ENCODE measurements around the gene AP1G2. TPM values are rescaled to one million over a fixed set of nuclear protein-coding genes. Genes with fewer than 3 reads are reported as not detected.

AP1G2 gene
- total and polyA plus RNA-seq, 2 of the 13 experiments (the other 11 are each of a cell fraction or from before 2014, with no cell fraction given): 96.9 to 611 TPM

DNA sequence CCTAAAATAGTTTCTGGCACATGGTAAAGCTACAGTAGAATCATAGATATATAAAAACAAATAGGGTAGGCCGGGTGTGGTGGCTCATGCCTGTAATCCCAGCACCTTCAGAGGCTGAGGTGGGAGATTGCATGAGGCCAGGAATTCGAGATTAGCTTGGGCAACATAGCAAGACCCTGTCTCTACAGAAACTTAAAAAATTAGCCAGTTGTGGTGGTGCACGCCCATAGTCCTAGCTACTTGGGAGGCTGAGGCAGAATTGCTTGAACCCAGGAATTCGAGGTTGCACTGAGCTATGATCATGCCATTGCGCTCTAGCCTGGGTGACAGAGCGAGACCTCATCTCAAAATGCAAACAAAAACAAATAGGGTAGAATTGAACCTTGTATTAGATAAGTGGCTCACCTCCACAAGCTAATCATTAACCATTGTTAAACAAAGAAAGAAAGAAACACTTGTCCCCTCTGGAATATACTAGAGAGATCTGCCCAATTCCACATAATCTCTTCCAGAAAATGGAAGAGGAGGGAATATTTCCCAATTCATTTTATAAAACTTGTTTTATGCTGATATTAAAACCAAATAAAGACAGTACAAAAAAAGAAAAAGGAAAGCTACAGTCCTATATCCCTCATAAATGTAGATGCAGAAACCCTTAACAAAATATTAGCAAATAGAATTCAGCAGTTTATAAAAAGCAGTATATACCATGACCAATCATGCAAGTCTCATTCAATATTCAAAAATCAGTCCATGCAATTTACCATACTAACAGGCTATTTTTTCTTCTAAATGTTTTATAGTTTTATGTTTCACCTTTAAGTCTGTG lies 45.9 kb upstream of the AP1G2 start (continued):
- TF ChIP-seq, protein P1, sequence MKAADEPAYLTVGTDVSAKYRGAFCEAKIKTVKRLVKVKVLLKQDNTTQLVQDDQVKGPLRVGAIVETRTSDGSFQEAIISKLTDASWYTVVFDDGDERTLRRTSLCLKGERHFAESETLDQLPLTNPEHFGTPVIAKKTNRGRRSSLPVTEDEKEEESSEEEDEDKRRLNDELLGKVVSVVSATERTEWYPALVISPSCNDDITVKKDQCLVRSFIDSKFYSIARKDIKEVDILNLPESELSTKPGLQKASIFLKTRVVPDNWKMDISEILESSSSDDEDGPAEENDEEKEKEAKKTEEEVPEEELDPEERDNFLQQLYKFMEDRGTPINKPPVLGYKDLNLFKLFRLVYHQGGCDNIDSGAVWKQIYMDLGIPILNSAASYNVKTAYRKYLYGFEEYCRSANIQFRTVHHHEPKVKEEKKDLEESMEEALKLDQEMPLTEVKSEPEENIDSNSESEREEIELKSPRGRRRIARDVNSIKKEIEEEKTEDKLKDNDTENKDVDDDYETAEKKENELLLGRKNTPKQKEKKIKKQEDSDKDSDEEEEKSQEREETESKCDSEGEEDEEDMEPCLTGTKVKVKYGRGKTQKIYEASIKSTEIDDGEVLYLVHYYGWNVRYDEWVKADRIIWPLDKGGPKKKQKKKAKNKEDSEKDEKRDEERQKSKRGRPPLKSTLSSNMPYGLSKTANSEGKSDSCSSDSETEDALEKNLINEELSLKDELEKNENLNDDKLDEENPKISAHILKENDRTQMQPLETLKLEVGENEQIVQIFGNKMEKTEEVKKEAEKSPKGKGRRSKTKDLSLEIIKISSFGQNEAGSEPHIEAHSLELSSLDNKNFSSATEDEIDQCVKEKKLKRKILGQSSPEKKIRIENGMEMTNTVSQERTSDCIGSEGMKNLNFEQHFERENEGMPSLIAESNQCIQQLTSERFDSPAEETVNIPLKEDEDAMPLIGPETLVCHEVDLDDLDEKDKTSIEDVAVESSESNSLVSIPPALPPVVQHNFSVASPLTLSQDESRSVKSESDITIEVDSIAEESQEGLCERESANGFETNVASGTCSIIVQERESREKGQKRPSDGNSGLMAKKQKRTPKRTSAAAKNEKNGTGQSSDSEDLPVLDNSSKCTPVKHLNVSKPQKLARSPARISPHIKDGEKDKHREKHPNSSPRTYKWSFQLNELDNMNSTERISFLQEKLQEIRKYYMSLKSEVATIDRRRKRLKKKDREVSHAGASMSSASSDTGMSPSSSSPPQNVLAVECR (CRISPR knock-in tag; IDR thresholded peaks at IDR 0.05; ENCODE audit: borderline replicate concordance): peak; percentile 49; the same call in 1 of the 2 replicates
- TF ChIP-seq ZNF382 (CRISPR knock-in tag; IDR thresholded peaks at IDR 0.05; ENCODE audit: borderline replicate concordance): no peak
- no peak for TF ChIP-seq ZNF781 (CRISPR knock-in tag; IDR thresholded peaks at IDR 0.05; ENCODE audit: borderline replicate concordance, not compliant biosample characterization)
- TF ChIP-seq ZNF484 (CRISPR knock-in tag; IDR thresholded peaks at IDR 0.05; ENCODE audit: borderline replicate concordance, low read depth): no peak
- peak; percentile 100 for TF ChIP-seq RCOR2 (CRISPR knock-in tag; IDR thresholded peaks at IDR 0.05)
- TF ChIP-seq RFXAP (CRISPR knock-in tag; IDR thresholded peaks at IDR 0.05; ENCODE audit: borderline replicate concordance): no peak; the same call in 1 of the 2 replicates
- TF ChIP-seq, protein P2, sequence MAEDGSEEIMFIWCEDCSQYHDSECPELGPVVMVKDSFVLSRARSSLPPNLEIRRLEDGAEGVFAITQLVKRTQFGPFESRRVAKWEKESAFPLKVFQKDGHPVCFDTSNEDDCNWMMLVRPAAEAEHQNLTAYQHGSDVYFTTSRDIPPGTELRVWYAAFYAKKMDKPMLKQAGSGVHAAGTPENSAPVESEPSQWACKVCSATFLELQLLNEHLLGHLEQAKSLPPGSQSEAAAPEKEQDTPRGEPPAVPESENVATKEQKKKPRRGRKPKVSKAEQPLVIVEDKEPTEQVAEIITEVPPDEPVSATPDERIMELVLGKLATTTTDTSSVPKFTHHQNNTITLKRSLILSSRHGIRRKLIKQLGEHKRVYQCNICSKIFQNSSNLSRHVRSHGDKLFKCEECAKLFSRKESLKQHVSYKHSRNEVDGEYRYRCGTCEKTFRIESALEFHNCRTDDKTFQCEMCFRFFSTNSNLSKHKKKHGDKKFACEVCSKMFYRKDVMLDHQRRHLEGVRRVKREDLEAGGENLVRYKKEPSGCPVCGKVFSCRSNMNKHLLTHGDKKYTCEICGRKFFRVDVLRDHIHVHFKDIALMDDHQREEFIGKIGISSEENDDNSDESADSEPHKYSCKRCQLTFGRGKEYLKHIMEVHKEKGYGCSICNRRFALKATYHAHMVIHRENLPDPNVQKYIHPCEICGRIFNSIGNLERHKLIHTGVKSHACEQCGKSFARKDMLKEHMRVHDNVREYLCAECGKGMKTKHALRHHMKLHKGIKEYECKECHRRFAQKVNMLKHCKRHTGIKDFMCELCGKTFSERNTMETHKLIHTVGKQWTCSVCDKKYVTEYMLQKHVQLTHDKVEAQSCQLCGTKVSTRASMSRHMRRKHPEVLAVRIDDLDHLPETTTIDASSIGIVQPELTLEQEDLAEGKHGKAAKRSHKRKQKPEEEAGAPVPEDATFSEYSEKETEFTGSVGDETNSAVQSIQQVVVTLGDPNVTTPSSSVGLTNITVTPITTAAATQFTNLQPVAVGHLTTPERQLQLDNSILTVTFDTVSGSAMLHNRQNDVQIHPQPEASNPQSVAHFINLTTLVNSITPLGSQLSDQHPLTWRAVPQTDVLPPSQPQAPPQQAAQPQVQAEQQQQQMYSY (CRISPR knock-in tag; IDR thresholded peaks at IDR 0.05): peak; percentile 45; the same call in 1 of the 2 replicates
- TF ChIP-seq, protein P3, sequence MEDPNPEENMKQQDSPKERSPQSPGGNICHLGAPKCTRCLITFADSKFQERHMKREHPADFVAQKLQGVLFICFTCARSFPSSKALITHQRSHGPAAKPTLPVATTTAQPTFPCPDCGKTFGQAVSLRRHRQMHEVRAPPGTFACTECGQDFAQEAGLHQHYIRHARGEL (CRISPR knock-in tag; IDR thresholded peaks at IDR 0.05): no peak
- no peak for TF ChIP-seq ZNF660 (CRISPR knock-in tag; IDR thresholded peaks at IDR 0.05; ENCODE audit: borderline replicate concordance, low read depth)
- peak; percentile 97 for TF ChIP-seq ZKSCAN8 (CRISPR knock-in tag; IDR thresholded peaks at IDR 0.05; ENCODE audit: borderline replicate concordance)
- TF ChIP-seq, protein P4, sequence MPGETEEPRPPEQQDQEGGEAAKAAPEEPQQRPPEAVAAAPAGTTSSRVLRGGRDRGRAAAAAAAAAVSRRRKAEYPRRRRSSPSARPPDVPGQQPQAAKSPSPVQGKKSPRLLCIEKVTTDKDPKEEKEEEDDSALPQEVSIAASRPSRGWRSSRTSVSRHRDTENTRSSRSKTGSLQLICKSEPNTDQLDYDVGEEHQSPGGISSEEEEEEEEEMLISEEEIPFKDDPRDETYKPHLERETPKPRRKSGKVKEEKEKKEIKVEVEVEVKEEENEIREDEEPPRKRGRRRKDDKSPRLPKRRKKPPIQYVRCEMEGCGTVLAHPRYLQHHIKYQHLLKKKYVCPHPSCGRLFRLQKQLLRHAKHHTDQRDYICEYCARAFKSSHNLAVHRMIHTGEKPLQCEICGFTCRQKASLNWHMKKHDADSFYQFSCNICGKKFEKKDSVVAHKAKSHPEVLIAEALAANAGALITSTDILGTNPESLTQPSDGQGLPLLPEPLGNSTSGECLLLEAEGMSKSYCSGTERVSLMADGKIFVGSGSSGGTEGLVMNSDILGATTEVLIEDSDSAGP (CRISPR knock-in tag; IDR thresholded peaks at IDR 0.05; ENCODE audit: borderline replicate concordance): peak; percentile 62
- TF ChIP-seq GATAD2A (CRISPR knock-in tag; IDR thresholded peaks at IDR 0.05): peak; percentile 96
- TF ChIP-seq HOXA5 (CRISPR knock-in tag; IDR thresholded peaks at IDR 0.05): peak; percentile 34
- TF ChIP-seq MEF2D (CRISPR knock-in tag; IDR thresholded peaks at IDR 0.05): peak; percentile 82
- TF ChIP-seq ESRRA (CRISPR knock-in tag; IDR thresholded peaks at IDR 0.05; ENCODE audit: low read depth): peak; percentile 42; the same call in 1 of the 2 replicates
- peak; percentile 93; the same call in 1 of the 2 replicates for TF ChIP-seq ZNF331 (CRISPR knock-in tag; IDR thresholded peaks at IDR 0.05)
- no peak for TF ChIP-seq ETV6 (CRISPR knock-in tag; conservative IDR thresholded peaks at IDR 0.05)
- TF ChIP-seq JUNB (CRISPR knock-in tag; IDR thresholded peaks at IDR 0.05; ENCODE audit: borderline replicate concordance): no peak
- TF ChIP-seq ZSCAN22 (CRISPR knock-in tag; IDR thresholded peaks at IDR 0.05): no peak
